ENCODE results near the gene CLDN20.
"Not testable (repeated sequence)": the region's sequence is repeated elsewhere in the genome, so short reads cannot be mapped to it uniquely, and the experiment has no call there.

CLDN20 gene

DNA sequence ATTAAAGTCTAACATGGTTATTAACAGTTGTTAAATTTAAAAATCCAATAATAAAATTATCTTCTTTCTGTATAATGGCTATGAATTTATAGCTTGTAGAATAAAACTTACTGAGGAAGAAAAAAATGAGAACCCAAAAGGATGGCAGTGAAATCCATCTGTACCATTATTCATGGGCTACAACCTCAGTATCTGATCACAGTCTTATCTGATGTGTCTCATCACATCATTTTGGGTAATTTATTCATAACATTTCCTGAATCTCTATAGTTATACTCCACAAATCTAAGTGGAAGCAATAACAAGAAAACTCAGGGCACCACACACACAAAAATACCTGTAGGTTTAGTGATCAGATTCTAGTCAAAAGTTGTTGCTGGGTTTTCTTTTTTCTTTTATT is 7.3 kb downstream of the CLDN20 start:
- no peak for DNase-seq

- no peak for DNase-seq
Observed at GRCh38 chr6:155272353-155273232, 8.8 kb downstream of the CLDN20 start.

GRCh38 chr6:155273431-155273830 is 9.6 kb downstream of the CLDN20 start:
- DNase-seq = no peak

GRCh38 chr6:155274106-155274505 is 10.3 kb downstream of the CLDN20 start:
- no peak for DNase-seq

DNA sequence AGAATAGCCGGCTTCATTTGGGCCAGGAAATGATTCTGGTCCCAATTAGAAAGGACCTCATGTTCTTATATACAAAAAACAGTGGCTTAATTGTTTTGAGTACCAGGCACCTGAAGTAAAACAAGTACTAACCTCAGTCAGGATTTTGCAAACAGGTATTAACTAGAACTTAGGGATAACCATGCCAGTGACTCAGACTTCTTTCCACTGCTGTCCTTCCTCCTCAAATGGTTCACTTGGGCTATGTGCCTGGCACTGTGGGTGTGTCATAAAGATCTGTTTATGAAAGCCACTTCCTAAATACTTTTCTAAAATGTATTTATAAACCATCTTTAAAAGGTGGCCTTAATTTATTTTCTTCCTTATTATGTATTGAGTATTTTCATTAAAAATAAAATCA is 10.7 kb downstream of the CLDN20 start:
- DNase-seq = no peak

DNA sequence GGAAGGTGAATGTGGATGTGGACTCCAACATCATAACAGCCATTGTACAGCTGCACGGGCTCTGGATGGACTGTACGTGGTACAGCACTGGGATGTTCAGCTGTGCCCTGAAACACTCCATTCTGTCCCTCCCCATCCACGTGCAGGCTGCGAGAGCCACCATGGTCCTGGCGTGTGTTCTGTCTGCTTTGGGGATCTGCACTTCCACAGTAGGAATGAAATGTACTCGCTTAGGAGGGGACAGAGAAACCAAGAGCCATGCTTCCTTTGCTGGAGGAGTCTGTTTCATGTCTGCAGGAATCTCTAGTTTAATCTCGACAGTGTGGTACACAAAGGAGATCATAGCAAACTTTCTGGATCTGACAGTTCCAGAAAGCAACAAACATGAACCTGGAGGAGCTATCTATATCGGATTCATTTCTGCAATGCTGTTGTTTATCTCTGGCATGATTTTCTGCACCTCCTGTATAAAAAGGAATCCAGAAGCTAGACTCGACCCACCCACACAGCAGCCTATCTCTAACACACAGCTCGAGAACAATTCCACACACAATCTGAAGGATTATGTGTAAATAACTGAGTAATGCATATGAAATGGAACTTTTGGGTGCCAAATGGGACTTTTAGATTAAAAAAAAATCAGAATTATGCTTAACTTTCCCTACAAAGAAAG is 12.1 kb downstream of the CLDN20 start:
- DNase-seq = no peak

GRCh38 chr6:155276638-155277037 is 12.8 kb downstream of the CLDN20 start:
- no peak for DNase-seq

- DNase-seq = no peak
Observed at GRCh38 chr6:155278319-155279049, 14.7 kb downstream of the CLDN20 start.

- DNase-seq = no peak
Observed at GRCh38 chr6:155284775-155285174, 21.0 kb downstream of the CLDN20 start.

- no peak for DNase-seq
Observed at GRCh38 chr6:155287762-155288161, 23.9 kb downstream of the CLDN20 start.

DNA sequence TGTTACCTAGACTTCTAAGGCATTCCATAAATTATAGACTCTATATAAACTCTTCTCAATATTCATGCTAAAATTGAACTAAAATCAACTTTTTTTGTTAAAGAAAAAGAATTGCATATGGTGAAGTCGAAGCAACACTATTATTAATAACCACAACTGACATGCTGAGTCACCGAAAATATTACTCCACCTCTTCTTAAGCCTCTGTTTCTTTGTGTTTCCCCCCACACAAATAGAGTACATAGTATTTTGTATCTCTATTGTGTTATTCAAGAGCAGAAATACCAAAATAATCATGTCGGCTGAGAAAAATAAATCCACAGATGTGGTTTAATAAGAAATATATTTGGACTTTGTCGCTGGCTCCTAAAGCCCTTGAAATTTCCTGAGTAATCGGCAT is 26.7 kb downstream of the CLDN20 start:
- DNase-seq = no peak

DNA sequence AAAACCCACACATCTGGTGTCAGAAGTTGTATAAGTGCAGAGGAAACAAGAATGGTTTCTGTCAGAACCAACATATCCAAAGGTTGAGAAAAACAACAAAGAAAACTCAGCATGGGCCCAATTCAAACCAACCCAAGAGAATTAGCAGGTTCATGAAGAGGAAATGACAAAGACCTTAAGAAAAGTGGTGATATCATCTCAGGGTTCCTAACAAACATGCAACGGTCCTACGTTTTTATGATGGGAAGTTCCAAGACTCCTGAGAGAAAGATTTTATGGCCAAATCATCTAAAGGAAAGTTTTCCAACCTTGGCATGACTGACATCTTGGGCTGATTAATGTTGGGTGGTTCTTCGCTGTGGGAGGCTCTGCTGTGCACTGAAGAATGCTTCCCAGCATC is 27.5 kb downstream of the CLDN20 start:
- no peak for DNase-seq

DNA sequence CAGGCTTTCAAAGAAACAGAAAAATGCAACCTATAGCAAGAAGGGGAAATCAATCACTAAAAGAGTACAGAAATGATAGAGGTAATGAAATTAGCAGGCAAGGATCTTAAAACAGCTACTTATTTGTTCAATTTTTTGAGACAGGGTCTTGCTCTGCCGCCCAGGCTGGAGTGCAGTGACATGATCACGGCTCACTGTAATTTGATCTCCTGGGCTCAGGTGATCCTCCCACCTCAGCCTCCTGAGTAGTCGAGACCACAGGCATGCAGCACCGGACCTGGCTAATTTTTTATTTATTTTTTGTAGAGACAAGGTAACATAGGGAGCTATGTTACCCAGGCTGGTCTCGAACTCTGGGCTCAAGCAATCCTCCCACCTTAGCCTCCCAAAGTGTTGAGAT is 28.9 kb downstream of the CLDN20 start:
- no peak for DNase-seq

DNA sequence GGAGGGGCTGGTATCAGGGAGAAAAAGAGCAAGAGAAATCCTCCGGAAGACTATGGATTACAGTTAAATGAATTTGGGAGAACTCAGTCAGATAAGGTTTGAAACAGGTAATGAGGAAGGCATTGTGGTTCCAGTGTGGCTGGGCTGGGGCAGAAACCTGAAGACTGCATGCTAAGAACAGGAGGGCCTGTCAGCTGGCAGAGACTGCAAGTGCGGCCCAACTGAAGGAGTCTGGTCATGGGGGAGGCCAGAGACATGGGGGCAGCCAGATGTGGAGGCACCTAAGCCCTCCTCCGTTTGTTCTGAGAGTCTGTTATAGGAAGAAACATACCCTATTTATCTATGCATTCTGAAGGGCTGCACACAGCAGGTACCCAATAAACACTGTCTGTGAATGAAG is 33.9 kb downstream of the CLDN20 start:
- no peak for DNase-seq

DNA sequence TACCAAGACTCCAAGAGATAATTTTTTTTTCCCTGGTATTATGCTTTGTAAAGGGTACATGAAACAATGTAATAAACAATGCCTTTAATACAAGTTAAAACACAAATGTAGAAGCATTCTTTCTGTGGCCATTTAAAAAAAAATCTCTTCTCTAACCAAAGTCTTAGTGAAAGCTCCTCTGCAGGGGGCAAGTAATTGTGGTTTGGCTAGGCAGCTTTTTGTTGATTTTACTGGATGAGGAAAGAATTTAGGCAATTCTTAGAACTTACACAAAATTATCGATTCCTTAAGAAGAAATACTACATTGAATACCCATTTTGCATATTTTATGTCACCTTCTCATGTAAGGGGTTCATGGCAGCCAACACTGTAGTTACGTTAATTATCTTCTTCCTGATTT is 38.1 kb downstream of the CLDN20 start:
- no peak for DNase-seq

- DNase-seq = no peak
Observed at GRCh38 chr6:155303361-155303870, 39.6 kb downstream of the CLDN20 start.

- DNase-seq = no peak
Observed at GRCh38 chr6:155306958-155307357, 43.1 kb downstream of the CLDN20 start.

- no peak for DNase-seq
Observed at GRCh38 chr6:155309150-155309549, 45.3 kb downstream of the CLDN20 start.

- no peak for DNase-seq
Observed at GRCh38 chr6:155310596-155310995, 46.8 kb downstream of the CLDN20 start.

- DNase-seq = no peak
Observed at GRCh38 chr6:155311086-155311485, 47.3 kb downstream of the CLDN20 start.

DNA sequence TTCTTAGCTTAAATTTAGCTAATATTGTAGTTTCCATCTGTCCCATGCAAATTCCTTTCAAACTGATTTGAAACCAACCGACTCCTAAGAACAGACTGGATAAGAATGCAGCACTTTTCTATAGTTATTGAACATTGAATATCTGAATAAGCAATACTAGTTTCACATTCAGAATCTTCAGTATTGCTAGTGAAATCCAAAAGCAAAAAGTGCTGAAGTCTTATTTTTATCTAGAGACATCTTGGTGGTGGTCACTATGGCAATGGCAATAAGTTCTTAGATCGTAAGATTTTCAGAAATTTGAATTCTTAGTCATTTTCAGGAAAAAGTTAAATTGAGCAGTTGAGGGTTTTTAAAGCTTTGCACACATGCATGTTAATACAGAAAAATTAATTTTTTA is 47.8 kb downstream of the CLDN20 start:
- no peak for DNase-seq

DNA sequence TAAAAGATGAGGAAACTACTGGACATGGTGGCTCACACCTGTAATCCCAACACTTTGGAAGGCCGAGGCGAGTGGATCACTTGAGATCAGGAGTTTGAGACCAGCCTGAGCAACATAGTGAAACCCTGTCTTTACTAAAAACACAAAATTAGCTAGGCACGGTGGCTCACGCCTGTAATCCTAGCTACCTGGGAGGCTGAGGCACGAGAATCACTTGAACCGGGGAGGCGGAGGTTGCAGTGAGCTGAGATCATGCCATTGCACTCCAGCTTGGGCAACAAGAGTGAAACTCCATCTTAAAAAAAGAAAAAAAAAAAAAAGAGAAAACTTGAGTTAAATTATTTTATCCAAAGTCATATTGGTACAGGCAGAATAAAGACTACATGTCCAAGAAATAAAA is 49.1 kb downstream of the CLDN20 start:
- not testable (repeated sequence) for DNase-seq

DNA sequence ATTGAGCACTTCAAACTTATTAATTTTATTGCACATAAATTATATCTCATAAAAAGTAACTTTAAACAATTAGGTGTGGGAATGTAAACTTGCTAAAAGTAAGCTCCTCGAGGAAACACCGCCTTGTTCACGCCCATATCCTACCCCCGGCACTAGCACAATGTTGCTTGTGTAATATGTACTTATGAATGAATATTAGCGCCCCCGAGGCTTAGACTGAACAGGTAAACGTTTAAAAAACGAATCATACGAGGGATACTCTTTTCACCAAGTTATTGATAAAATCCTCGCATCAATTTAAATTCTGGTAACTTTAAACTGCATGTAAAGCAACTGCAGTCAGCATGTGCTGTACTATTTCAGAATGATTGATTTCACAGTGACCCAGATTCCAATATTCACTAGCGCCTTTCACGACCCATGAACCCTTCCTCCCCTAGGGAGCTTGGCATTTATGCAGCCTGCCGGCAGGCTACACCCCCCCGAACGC is 49.8 kb downstream of the CLDN20 start:
- no peak for DNase-seq

Data from NCI-H2107 (cell line).